Measurements from ENCODE around the gene PRR16. TPM values are rescaled to one million over a fixed set of nuclear protein-coding genes. Genes with fewer than 3 reads are reported as not detected.

PRR16 gene
- total RNA-seq, 2 donors from 2014 or later, result not detected

DNA sequence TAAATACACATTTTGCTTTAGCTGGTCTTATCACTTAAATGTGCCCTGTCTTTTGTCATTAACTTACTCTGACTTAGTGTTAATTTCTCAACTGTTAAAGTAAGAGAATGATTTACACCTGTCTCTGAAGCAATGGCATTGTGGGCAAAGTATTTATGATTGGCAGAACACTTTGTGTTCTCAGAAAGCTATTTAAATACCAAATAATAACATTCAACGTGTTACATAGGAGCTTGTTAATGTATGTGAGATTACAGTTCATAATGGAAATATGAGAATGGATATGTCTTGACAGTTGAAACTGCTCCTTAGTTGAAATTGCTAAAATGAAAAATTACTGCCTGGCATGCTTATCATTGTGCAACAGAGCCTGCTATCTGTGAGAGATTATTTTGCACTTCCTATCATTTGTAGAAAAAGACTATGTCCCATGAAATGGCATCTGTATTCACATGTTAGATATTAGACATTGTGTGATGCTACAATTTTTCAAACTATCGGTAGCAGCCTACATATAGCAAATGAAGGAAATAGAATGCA, 46.1 kb downstream of the PRR16 start:
- Mint-ChIP-seq H3K9me3 (peaks cover 4 to 13% of the 10 kb centered on the region in 2 donors), H3K36me3 (ENCODE audit: insufficient read depth in 2 of 2) (no peaks in the 10 kb centered on the region), H3K27me3 (ENCODE audit: low read depth) (no peaks in the 10 kb centered on the region), H3K4me1 (ENCODE audit: low read depth) (no peaks in the 10 kb centered on the region), H3K4me3 (no peak overlapping the region), H3K27ac (no peak overlapping the region)
- ATAC-seq (replicated peaks in 1 of 2) (no peak), DNase-seq (no peak)

DNA sequence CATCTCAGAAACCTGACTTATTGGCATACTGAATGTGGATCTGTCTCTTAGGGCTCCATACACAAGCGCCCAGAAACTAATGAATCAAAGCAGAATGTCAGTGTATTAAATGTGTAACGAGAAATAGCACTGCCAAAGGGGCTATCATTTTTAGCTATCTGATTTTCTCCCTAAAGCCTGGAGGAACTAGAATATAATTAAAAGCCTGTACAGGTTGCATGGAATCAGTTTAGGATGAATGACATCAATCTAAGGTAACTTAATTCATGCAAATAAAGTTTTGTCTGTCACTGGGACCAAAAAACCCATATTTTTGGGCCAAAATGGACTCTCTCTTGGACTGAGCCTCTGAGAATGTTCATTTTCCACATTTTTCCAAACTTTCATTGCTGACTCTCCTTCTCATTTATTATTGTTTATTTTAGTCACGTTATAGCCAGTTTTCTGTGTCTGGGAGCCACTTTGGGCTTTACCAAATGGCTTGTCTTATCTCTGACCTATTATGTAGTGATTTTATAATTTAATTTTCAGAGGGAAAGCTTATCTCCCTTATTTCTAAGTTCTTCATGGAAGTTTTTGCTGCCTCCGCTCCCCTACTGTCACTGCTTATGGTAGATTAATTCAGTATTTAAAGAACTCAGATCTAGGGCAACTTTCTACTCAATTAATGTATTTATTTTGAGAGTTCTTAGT, 47.0 kb downstream of the PRR16 start:
- Mint-ChIP-seq H3K4me1 (ENCODE audit: low read depth) (no peaks in the 10 kb centered on the region), H3K4me3 (no peak overlapping the region), H3K27ac (no peak overlapping the region), H3K9me3 (peaks cover 4 to 13% of the 10 kb centered on the region in 2 donors), H3K36me3 (ENCODE audit: insufficient read depth in 2 of 2) (no peaks in the 10 kb centered on the region), H3K27me3 (ENCODE audit: low read depth) (no peaks in the 10 kb centered on the region)
- DNase-seq (no peak), ATAC-seq (replicated peaks in 1 of 2) (no peak)

DNA sequence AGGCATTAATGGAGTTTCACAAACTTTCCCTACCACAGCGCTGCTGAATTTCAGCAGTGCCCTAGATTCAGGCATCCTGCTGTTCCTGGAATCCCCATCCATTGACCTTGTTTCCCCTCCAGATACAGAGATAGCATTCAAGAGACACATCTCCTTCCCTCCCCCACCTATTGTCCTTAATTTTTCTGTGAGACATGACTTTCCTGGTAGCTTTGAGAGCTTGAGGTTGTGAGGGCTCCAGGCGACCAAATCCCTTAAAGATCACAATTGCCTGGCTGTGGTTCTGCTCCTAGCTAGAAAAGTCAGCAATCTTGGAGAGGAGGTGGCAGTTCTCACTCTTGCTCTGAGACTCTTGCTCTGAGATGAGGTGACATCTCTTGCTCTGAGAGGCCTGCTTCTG, 48.0 kb downstream of the PRR16 start:
- H3K4me1 Mint-ChIP-seq (ENCODE audit: low read depth), result no peaks in the 10 kb centered on the region
- no peak overlapping the region for H3K4me3 Mint-ChIP-seq
- ATAC-seq (replicated peaks in 1 of 2) (no peak), DNase-seq (no peak)
- H3K27ac Mint-ChIP-seq, result no peak overlapping the region
- peaks cover 4 to 13% of the 10 kb centered on the region in 2 donors for H3K9me3 Mint-ChIP-seq
- H3K27me3 Mint-ChIP-seq (ENCODE audit: low read depth), result no peaks in the 10 kb centered on the region
- H3K36me3 Mint-ChIP-seq (ENCODE audit: insufficient read depth in 2 of 2), result no peaks in the 10 kb centered on the region

DNA sequence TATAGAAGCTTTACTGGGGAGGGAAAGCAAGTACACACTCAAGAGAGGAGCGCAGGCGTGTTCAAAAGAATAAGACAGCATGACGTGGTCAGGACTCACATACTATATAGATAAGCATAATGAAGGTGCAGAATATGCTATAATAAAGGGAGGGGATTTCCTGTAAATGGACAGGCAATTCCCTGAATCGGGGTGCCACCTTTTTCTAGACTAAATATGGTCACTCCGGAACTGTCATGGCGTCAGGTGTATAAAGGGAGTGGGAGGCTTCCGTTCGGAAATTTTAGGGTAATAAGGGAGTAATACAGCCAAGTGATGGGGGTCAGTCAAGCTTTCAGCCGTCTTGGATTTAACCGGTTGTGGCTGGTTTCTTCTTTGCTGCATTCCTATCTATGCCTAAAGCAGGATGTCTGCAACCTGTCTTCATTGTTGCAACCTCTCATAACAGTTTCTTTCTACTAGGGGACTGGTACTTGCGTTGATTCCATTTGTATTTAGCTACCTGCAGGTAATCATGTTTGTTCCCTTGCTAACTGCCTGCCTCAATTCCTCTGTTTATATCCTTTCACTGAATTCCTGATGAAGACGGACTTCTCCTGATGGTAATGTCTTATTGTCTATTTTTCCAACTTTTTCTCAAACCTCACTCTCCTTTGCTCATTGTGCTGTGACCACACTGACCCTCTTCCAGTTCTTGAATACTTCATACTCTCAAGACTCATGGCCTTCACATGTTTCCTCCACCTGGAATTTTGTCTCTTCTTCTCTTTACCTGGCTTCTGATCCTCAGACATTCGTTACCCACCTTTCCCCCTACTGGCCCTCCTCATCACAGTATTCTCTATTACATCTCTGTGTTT, 48.9 kb downstream of the PRR16 start:
- DNase-seq, result no peak
- H3K36me3 Mint-ChIP-seq (ENCODE audit: insufficient read depth in 2 of 2), result no peaks in the 10 kb centered on the region
- peaks cover 4 to 13% of the 10 kb centered on the region in 2 donors for H3K9me3 Mint-ChIP-seq
- H3K27me3 Mint-ChIP-seq (ENCODE audit: low read depth), result no peaks in the 10 kb centered on the region
- ATAC-seq (replicated peaks in 1 of 2), result no peak
- H3K4me3 Mint-ChIP-seq, result no peak overlapping the region
- H3K27ac Mint-ChIP-seq, result no peak overlapping the region
- no peaks in the 10 kb centered on the region for H3K4me1 Mint-ChIP-seq (ENCODE audit: low read depth)

DNA sequence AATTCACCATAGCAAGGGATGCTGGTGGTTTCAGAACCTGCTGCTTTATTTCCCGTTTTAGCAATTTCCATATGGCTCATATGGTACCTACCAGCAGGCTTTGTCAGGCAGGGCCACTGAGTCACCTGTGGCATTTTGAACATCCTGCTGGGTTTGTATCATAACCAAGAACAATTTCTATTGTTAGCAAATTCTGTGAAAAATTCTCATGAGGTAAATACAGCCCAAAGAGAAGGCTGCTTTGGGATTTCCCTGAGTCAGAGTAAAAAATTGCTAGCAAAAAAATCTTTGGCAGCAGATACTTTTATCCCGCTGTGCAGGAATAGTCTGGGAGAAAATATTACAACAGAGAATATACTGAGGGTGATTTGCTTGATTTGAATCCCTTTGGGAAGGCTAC, 52.7 kb downstream of the PRR16 start:
- H3K27ac Mint-ChIP-seq, result no peak overlapping the region
- no peaks in the 10 kb centered on the region for H3K27me3 Mint-ChIP-seq (ENCODE audit: low read depth)
- DNase-seq (no peak), ATAC-seq (replicated peaks in 1 of 2) (no peak)
- no peaks in the 10 kb centered on the region for H3K4me1 Mint-ChIP-seq (ENCODE audit: low read depth)
- no peaks in the 10 kb centered on the region for H3K36me3 Mint-ChIP-seq (ENCODE audit: insufficient read depth in 2 of 2)
- no peak overlapping the region for H3K4me3 Mint-ChIP-seq
- H3K9me3 Mint-ChIP-seq, result peaks cover 4 to 10% of the 10 kb centered on the region in 2 donors

DNA sequence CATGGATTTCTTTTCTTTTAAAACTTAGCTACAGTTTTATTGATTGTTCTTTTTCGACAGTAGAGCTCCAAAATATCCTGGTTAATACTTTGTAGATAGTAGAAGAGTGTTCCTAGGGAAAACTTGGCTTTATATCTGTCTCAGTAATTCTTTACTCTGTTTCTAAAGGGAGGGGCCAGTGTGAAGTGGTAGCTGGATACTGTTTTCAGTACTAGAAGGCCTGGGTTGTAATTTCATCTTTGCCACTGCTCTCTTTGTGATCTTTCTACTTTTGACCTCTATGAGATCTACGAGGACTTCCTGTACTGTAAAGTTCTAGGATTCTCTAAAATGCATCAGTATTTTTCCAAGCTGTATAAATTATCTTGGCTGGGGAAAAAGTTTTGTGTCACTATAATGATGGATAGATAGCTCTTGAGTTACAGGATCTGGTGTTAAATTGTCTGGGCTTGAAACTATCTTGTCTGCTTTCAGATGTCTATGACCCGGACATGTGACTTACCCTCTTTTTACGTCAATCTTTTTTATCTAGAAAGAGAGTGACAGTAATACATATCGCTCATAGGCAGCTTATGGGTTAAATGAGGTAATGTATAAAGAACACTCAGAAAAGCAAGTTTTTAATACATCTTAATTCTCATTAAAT, 53.6 kb downstream of the PRR16 start:
- ATAC-seq (replicated peaks in 1 of 2) (no peak), DNase-seq (no peak)
- Mint-ChIP-seq H3K36me3 (ENCODE audit: insufficient read depth in 2 of 2) (no peaks in the 10 kb centered on the region), H3K4me1 (ENCODE audit: low read depth) (no peaks in the 10 kb centered on the region), H3K27me3 (ENCODE audit: low read depth) (no peaks in the 10 kb centered on the region), H3K4me3 (no peak overlapping the region), H3K27ac (no peak overlapping the region), H3K9me3 (peaks cover 4 to 10% of the 10 kb centered on the region in 2 donors)

DNA sequence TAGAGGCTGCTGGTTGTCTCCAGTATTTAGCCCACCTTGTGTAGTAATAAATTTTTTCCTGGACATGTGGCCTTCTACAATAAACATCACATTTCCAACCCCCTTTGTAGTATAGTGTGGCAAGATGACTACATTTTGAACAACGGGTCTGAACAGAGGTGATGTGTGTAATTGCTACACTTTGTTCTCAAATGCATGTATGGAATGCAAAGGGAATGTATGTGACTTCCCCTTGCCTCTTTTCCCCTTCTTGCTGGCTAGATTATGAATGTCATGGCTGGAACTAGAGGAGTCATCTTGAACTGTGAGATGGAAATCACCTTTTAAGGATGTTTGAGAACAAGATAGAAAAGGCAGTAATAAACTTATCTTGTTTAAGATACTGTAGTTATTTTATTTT, 54.5 kb downstream of the PRR16 start:
- no peaks in the 10 kb centered on the region for H3K27me3 Mint-ChIP-seq (ENCODE audit: low read depth)
- peaks cover 4 to 7% of the 10 kb centered on the region in 2 donors for H3K9me3 Mint-ChIP-seq
- H3K36me3 Mint-ChIP-seq (ENCODE audit: insufficient read depth in 2 of 2), result no peaks in the 10 kb centered on the region
- H3K4me3 Mint-ChIP-seq, result no peak overlapping the region
- ATAC-seq (replicated peaks in 1 of 2), result no peak
- no peak for DNase-seq
- no peaks in the 10 kb centered on the region for H3K4me1 Mint-ChIP-seq (ENCODE audit: low read depth)
- no peak overlapping the region for H3K27ac Mint-ChIP-seq

DNA sequence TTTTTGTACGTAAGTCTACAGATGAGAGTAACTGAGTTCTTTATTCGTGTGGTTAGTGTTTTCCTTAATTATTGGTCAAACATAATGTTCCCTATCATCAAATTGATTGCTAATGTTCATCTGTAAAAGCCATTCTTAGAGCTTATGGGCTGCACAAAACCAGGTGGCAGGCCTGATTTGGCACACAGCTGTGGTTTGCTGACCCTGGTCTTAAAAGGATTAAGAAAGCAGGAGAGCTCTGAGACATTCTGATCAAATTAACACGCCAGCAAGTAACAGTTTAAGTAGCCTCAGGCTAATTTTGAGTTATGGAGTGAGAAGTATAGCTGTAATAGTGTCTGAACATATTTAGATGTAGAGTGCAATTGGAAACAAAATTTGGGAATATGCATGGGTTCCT, 63.2 kb downstream of the PRR16 start:
- no peaks in the 10 kb centered on the region for H3K36me3 Mint-ChIP-seq (ENCODE audit: insufficient read depth in 2 of 2)
- ATAC-seq (replicated peaks in 1 of 2) (no peak), DNase-seq (no peak)
- H3K27ac Mint-ChIP-seq, result no peak overlapping the region
- H3K4me3 Mint-ChIP-seq, result no peak overlapping the region
- no peaks in the 10 kb centered on the region for H3K4me1 Mint-ChIP-seq (ENCODE audit: low read depth)
- H3K9me3 Mint-ChIP-seq, result peaks cover 2 to 3% of the 10 kb centered on the region in 2 donors
- no peaks in the 10 kb centered on the region for H3K27me3 Mint-ChIP-seq (ENCODE audit: low read depth)

DNA sequence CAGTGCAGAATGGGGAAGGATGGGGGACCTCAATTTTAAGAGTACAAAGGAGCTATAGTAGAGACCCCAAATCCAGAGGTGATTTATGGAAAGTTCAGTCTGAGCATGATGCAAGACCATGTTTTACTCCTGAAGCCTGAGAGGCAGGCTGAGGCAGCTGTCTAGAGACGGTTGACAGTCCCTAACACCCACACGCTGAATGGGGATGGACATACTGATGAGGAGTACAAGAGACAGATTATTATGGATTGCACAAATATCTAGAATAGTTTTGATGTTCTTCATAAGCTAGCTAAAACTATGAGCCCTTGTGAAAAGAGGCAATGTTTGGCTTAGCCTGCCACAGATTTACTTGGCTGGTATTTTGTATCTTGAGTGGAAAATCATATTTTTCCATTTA, 64.5 kb downstream of the PRR16 start:
- Mint-ChIP-seq H3K36me3 (ENCODE audit: insufficient read depth in 2 of 2) (no peaks in the 10 kb centered on the region), H3K27me3 (ENCODE audit: low read depth) (no peaks in the 10 kb centered on the region), H3K4me3 (no peak overlapping the region), H3K4me1 (ENCODE audit: low read depth) (no peaks in the 10 kb centered on the region), H3K27ac (no peak overlapping the region), H3K9me3 (peaks cover 2 to 3% of the 10 kb centered on the region in 2 donors)
- ATAC-seq (replicated peaks in 1 of 2) (no peak), DNase-seq (no peak)

DNA sequence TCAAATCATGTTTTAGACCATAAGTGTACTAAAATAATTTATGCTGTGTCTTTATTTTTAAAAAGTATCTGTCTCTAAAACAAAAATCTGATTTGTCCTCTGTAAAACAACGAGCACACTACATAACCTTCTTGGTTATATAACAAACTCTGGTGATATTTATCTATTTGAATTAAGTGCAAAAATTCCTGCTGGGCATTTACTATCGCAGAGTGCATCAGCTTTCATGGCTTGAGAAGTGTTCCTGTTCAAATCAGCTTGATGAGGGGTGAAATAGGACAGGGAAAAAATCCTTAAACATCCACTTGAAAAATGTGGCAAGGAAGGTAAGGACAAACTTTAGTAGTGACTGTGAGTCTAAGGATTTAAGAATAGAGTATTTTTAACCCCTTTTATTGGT, 65.3 kb downstream of the PRR16 start:
- no peak overlapping the region for H3K27ac Mint-ChIP-seq

DNA sequence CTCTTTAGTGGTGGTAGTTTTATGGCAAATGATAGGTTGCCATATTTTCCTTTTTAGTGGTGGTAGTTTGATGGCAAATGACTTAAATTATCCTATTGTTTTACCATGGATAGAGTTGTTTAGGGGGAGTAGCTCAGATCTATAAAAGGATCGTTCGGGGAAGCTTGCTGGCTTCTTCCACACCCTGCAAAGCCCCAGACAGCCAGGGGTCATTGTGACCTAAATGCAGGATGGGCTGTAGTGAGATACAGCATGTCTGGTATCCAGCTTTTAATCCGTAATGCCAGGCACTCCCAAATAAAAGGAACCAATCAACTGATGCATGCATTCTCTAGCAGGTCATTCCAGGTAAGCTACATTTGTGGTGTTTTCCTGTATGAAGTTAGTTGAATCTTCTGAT, 67.1 kb downstream of the PRR16 start:
- H3K36me3 Mint-ChIP-seq (ENCODE audit: insufficient read depth in 2 of 2), result no peaks in the 10 kb centered on the region
- H3K9me3 Mint-ChIP-seq, result peaks cover 3 to 6% of the 10 kb centered on the region in 2 donors
- no peak overlapping the region for H3K4me3 Mint-ChIP-seq
- H3K4me1 Mint-ChIP-seq (ENCODE audit: low read depth), result no peaks in the 10 kb centered on the region
- no peaks in the 10 kb centered on the region for H3K27me3 Mint-ChIP-seq (ENCODE audit: low read depth)
- no peak for ATAC-seq (replicated peaks in 1 of 2)
- H3K27ac Mint-ChIP-seq, result no peak overlapping the region
- no peak for DNase-seq

More for the DNA sequence above, 65.3 kb downstream of the PRR16 start:
- ATAC-seq (replicated peaks in 1 of 2), result no peak
- peaks cover 3 to 6% of the 10 kb centered on the region in 2 donors for H3K9me3 Mint-ChIP-seq
- no peaks in the 10 kb centered on the region for H3K27me3 Mint-ChIP-seq (ENCODE audit: low read depth)
- H3K36me3 Mint-ChIP-seq (ENCODE audit: insufficient read depth in 2 of 2), result no peaks in the 10 kb centered on the region
- no peaks in the 10 kb centered on the region for H3K4me1 Mint-ChIP-seq (ENCODE audit: low read depth)
- no peak overlapping the region for H3K4me3 Mint-ChIP-seq
- DNase-seq, result no peak

DNA sequence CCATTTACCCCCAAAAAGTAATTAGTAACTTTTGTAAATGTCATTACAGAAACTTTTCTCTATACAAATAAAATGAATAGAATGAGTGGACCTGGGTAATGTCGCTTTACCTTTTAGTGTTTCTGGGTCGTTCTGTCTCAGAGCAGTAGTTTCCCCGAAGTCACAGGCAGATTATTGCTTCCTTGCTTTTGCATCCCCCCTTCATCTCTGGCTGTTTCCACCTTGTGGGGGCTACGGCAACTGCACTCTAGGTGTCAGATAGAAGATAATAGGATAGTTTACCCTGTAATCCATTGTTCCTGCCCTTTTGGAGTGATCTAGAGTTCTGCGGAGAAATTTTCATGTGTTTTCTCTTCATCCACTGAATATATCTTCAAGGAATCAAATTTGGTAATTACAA, 68.7 kb downstream of the PRR16 start:
- Mint-ChIP-seq H3K4me1 (ENCODE audit: low read depth) (no peaks in the 10 kb centered on the region), H3K4me3 (no peak overlapping the region), H3K27me3 (ENCODE audit: low read depth) (no peaks in the 10 kb centered on the region), H3K9me3 (peaks cover 0 to 6% of the 10 kb centered on the region in 2 donors), H3K36me3 (ENCODE audit: insufficient read depth in 2 of 2) (no peaks in the 10 kb centered on the region), H3K27ac (no peak overlapping the region)
- ATAC-seq (replicated peaks in 1 of 2) (no peak), DNase-seq (no peak)

DNA sequence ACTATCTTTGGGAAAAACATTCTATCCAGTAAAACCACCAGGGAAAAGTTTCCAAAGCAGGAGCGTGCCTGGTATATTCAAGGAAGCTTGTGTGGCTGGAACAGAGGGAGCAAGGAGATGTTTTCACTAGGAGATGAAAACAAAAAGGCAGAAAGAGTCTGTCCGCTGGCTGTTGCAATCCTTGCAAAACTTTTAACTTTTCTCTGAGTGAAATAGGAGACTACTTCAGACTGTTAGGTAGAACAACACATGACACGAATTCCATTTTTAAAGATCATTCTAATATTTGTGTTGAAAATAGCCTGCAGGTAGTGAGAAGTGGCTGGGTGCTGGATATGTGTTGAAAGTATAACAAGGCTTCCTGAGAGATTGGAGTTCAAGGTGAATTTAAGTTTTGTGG, 69.5 kb downstream of the PRR16 start:
- Mint-ChIP-seq H3K4me3 (no peak overlapping the region), H3K4me1 (ENCODE audit: low read depth) (no peaks in the 10 kb centered on the region), H3K9me3 (peaks cover 0 to 6% of the 10 kb centered on the region in 2 donors), H3K27me3 (ENCODE audit: low read depth) (no peaks in the 10 kb centered on the region), H3K27ac (peak overlapping the region; percentile 80), H3K36me3 (ENCODE audit: insufficient read depth in 2 of 2) (no peaks in the 10 kb centered on the region)
- ATAC-seq (replicated peaks in 1 of 2), result no peak
- DNase-seq, result no peak

All from activated T-cell treated with anti-CD3 and anti-CD28 coated beads, Interleukin-2, amount 50 U/mL, for 72 hours (primary cell).